Effector CD4-positive, alpha-beta T cell (primary cell): ENCODE measurements around the gene ALG14.
"Not testable (repeated sequence)": the region's sequence is repeated elsewhere in the genome, so short reads cannot be mapped to it uniquely, and the experiment has no call there.

Experiments
- DNase-seq: peaks from one replicate; pipeline ENCODE4 v3.0.0-alpha.2; 2020

Gene ALG14

DNA sequence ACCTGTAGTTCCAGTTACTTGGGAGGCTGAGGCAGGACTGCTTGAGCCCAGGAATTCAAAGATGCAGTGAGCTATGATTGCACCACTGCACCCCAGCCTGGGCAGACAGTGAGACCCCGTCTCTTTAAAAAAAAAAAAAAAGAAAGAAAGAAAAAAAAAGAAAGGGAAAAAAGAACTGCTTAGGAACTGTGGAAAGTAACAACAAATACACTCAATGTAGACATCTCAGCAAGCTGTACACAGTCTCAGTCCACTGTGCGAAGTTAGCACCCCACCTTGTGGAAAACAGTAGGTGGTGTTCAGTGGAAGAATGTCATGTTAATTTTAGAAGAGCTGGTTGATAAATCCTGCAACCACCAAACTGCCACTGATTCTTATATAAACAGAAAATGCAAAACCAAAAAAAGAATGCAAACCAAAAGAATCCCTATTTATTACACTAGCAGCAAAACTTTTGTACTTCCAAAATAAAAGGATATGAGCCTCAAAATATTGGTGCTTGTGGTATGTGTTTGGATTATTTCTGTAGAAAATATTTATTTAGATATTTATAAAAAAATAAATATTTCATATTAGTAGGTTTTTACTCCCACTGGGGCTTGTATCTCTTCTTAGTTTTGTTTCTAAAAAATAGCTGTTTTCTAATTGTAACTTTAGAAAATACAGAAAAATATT is 31.1 kb downstream of the ALG14 start:
- DNase-seq, result no peak

DNA sequence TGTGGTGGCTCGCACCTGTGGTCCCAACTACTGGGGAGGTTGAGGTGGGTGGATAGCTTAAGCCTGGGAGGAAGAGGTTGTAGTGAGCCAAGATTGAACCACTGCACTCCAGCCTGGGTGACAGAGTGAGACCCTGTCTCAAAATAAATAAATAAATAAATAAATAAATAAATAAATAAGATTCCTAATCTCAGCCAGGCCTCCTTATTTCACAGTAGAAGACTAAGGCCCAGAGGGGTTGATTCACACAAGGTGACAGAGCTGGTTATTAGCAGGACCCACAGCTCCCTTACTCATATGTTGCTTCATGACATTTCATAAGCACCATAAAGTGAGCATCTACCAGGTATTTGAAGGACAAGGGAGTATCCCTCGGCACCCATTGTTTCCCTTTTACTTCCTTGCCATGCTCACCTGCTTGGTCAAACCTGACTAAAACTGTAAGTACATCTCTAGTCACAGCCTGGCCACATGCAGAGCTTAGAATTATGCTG is 32.7 kb downstream of the ALG14 start:
- no peak for DNase-seq

GRCh38 chr1:95039360-95040031 is 33.3 kb downstream of the ALG14 start:
- DNase-seq, result no peak

- DNase-seq, result no peak
These were observed 37.2 kb downstream of the ALG14 start for GRCh38 chr1:95035536-95035935.

DNA sequence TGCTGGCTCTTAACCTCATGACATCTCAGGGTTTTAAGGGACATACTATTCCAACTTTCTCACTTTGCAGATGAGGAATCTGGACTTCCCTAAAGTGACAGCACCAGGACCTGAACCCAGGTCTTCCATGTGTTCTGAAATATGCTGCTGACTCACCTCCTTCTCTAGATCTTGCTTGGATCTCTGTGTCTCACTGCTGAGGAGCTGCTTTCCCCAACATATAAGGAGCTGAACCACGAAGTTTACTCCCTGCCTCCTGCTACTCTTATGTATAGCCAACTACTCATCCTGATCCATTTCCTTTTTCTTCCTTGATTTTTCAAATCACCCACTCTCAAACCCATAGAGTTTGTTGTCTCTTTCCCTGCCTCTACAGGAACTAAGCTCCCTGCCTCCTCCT is 38.2 kb downstream of the ALG14 start:
- DNase-seq, result no peak

- DNase-seq, result no peak
These were observed 38.9 kb downstream of the ALG14 start for GRCh38 chr1:95033843-95034242.

GRCh38 chr1:95029532-95029931 is 43.2 kb downstream of the ALG14 start:
- DNase-seq, result no peak

DNA sequence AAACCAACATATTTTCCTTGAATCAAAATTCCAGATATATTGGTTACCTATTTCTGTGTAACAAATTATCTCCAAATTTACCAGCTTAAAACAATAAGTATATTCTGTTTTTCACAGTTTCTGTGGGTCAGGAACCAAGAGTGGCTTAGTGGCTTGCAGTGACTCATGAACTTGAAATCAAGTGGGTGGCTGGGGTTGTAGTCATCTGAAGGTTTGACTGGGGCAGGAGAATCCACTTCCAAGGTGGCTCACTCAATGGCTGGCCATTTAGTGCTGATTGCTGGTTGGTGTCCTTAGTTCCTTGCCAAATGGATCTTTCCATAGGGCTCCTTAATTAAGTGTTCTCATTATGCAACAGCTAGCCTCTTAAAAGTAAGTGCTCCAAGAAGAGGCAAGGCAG is 43.8 kb downstream of the ALG14 start:
- DNase-seq, result no peak

- DNase-seq, result no peak
These were observed 45.7 kb downstream of the ALG14 start for GRCh38 chr1:95027046-95027445.

GRCh38 chr1:95023399-95024043 is 49.2 kb downstream of the ALG14 start:
- no peak for DNase-seq

DNA sequence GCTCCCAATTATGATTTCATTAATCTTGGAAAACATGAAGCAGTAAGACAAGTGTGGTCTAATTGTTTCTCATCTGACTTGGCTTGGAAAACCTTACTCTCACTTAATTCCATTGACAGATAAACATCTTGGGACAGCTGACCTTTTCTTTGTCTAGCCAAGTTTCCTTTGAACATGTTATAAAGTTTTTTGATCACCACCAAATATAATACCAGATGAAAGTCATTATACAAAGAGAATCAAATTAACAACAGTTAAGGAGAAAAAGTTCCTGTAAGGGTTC is 50.2 kb downstream of the ALG14 start:
- DNase-seq, result no peak

DNA sequence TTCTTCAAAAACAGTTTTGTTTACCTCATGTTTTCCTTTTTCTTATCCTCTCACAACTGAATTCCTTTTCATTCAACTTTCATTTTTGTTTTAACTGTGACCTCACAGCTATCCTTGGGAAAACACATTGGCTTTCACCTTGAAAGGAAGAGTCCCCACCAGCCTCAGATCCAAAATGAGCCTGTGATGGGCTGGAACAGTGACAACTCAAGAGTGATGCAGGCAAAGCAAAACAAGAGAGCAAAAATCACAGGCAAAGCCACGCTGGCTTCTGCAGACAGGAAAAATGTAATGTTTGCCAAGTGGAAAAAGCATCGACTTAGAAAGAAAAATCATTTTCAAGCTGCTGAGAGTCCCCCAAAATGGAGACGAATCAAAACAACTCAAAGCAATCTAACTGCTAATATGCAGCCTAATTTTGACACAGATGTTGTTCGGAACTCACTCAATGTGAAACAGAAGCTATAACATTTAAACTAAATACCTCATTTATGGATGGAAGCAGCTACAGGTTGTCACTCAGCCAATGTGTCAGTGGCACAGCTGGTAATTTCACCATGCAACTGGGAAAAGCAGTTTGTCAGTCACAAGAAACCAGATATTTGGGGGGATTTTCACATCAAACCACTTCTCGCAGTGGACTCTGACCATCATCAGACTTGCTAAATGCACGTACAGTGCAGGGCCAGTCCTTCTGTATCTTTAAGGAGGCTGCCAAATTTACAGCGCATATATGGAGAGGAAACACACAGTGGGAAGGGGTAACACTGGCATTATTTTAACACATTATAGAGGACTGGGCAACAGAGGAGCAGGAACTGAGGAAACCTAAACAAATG is 50.7 kb downstream of the ALG14 start:
- no peak for DNase-seq

DNA sequence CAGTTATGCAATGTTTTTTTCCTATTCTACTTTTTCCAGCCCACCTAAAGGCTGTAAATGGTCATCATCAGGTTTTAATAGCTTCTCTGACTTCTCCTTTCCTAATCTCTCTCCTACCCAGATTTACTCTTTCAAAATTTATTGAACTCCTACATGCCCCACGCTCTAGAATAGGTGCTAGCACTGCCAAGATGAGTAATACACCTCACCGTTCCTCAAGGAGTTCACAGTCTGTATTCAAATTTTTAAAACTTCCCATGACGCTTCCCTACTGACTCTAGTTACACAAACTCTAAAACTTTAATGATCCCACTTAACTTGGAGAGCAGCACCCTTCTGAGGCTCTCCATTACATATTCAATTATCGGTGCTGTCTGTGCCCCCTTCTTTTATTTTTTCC is 51.6 kb downstream of the ALG14 start:
- DNase-seq, result no peak

GRCh38 chr1:95019466-95019865 is 53.3 kb downstream of the ALG14 start:
- not testable (repeated sequence) for DNase-seq

DNA sequence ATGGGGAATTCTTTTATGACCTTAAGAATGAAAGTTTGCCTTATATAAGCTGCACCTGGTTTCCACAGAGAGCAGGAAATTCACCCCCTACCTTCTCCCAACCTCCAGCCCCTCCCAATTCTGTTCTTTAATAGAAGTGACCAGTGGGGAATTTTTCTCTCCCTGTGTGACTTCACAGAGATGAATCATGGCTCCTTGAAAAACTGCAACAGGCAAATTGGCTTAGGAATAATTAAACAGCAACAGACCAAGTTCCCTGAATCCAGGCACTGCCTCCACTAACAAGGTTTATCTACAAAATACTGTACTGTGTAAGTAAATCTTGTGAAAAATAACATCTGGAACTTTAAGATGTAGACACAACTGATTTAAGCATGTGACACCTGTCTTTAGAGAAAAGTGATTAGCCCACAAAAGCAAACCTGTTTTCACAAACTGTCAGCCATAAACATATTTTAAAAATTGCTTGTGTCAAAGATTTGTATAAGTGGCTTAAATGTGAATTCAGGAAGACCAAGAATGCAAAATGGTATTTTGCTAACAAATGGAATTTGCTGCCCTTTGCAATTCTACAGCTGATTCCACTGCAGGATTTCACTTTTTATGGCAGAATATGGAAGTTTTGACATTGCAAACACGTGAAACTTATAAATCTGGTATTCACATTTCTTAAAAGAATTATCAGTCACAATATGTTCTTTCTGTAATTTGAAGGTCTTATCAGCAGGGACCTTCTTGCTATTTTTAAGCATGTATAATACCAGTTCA is 54.0 kb downstream of the ALG14 start:
- no peak for DNase-seq

DNA sequence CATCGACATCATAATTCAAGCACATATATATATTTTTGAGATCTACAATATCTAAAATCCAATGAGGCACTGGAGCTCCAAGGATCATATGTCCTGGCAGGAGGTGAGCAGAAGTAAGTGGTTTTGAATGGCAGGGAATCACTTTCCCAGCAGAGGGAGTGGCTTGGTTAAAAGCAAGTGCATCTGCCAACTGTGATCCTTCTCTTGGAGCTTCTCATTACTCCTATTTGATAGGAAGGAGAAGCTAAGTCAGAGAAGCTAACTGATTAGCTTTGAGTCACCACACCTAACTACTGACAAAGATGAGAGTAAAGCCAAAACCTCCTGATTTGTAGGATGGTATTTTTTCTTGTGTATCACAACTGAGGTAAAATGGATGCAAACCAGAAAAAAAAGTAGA is 55.0 kb downstream of the ALG14 start:
- DNase-seq, result no peak

DNA sequence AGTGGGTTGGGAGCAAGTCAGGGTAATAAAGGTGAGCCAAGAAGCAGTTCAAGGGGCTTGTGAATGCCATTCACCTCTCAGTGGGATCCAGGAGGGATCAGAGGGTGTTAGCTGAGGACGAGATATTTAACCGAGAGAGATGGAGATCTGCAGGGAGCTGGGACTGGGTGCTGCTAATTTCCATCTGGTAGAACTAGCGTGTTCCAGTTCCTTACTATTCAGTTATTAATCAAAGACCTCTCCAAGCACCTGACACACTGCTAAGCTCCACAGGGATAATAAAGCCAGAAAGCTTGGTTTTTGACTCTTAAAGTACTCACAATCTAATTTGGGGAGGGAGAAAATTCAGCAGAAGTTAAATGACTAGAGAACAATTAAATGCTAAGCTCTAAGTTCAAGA is 57.7 kb downstream of the ALG14 start:
- no peak for DNase-seq

- no peak for DNase-seq
These were observed 58.7 kb downstream of the ALG14 start for GRCh38 chr1:95013950-95014574.

GRCh38 chr1:95012389-95012788 is 60.4 kb downstream of the ALG14 start:
- no peak for DNase-seq

GRCh38 chr1:95010158-95010557 is 62.6 kb downstream of the ALG14 start:
- no peak for DNase-seq

GRCh38 chr1:95007687-95008086 is 65.1 kb downstream of the ALG14 start:
- DNase-seq, result no peak

DNA sequence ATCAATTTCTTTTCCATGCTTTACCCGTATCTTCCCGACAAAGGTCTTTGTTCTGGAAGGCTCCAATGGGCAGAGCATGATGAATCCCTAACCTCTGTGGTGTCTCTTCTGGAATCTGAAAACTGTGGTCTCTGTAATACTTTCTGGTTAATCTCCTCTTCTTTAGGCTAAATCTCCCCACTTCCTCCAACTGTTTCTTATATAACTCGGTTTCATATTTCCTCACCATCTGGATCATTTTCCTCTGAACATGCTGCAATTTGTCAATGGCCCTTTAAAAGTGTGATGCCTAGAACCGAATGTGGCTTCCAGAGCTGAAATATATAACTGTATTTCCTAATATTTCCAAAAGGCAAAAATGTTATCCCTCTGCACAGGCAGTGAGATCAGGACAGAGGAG is 66.1 kb downstream of the ALG14 start:
- DNase-seq, result no peak
